ENCODE results near the gene RGS1.

The RGS1 gene

DNA sequence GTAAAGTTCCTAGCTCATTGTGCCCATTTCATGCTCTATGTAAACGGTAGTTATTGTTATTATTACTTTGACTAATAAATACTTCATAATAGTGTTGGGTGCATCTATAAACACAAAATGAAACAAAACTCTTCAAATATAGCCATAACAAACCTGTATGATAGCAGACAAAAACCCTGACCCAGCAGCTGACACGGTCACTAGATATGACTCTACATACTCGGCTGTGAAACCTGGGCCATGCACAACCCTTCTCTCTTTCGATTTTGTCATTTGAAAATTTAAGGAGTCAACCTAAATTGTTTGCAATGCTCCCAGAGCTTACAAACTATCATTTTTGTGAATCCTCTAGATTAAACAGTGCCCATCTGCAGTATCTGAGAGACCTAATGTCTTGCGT is 52.3 kb downstream of the RGS1 start:
- DNase-seq, result no peak

DNA sequence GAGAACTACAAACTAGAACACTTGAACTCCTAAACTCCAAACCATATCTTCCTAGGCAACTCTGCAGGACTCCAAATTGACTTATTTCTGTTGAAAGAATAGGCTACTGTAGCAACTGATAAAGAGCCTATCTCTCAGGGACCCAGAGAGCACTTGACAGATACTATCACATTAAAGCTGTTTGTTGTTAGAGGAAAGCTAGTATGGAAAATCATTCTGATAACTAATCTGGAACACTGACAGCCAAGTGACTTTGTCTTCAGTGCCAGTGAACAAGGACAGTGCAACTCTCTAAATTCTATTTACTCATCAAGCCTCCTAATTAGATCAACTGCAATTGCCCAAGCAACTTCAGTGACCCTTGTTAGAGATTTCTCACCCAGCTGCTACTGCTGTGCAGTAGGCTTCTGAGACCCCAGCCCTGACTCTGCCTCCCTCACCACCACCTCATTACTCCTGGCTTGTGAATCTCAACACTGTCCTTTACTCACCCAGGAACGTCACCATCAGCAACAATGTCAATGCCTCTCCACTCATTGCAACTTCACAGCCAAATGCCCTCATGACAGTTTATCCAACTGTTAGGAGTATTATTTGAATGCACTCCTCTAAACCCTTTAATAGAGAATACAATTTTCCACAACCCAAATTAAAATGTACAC is 53.0 kb downstream of the RGS1 start:
- no peak for DNase-seq

DNA sequence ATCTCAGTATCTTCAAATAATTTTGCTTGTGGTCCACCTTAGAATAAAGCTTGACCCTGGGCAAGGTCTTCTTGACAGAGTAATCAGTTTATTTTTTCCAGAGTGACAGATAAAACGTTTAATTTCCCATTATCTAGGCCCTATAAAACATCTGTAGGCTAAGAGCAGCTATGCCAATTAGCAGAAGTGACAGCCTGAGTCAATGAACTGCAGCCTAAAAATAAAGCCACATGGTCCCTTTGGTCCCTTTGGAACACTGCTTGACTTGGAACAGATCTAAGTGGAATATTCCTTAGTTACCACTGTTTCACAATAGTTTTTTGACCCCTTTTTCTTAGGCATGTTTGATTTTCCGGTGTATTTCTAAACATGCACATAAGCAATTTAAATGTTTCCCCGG is 54.0 kb downstream of the RGS1 start:
- no peak for DNase-seq
